Neural progenitor cell (in vitro differentiated cells): ENCODE measurements around the gene RAPGEF4.

ENCODE experiments used
- CTCF ChIP-seq: fragments of 200-600 bp; sonication (generic); IDR thresholded peaks from 2 replicates; pipeline ENCODE4 v1.5.1; 2017; ENCODE audit warnings: antibody characterized with exemption, mild to moderate bottlenecking
- EZH2 ChIP-seq: fragments of 200-600 bp; sonication (generic); IDR thresholded peaks from 2 replicates; pipeline ENCODE4 v1.6.1; 2017; ENCODE audit warnings: antibody characterized with exemption, mild to moderate bottlenecking, moderate library complexity
- EZH2phosphoT487 ChIP-seq: fragments of 200-600 bp; sonication (generic); IDR thresholded peaks from 2 replicates; pipeline ENCODE4 v1.6.1; 2017; ENCODE audit warnings: antibody characterized with exemption

- TF ChIP-seq CTCF (no peak), EZH2phosphoT487 (no peak), EZH2 (no peak)
These were observed 37.0 kb downstream of the RAPGEF4 start for GRCh38 chr2:172772633-172773032.
